ENCODE measurements around the gene SLC50A1. TPM values are rescaled to one million over a fixed set of nuclear protein-coding genes. Genes with fewer than 3 reads are reported as not detected.

Gene SLC50A1
- total RNA-seq, 3 donors from 2014 or later: 38.7 to 95.8 (median 66.4) TPM

GRCh38 chr1:155124503-155125463, 10.9 kb upstream of the SLC50A1 start:
- DNase-seq (peak; percentile 66 to 75 (median 67)), ATAC-seq (no peak)
- intact Hi-C loops (cut with DNase I, micrococcal nuclease): no loop called here
- H3K9me3 ChIP-seq: no peaks in the 10 kb centered on the region
- no peaks in the 10 kb centered on the region for H3K36me3 ChIP-seq (ENCODE audit: low read depth)
- no peak overlapping the region for H3K4me3 ChIP-seq
- no peak for TF ChIP-seq CTCF (IDR thresholded peaks at IDR 0.05)
- H3K4me1 ChIP-seq (ENCODE audit: low read depth): peaks cover 28% of the 10 kb centered on the region

GRCh38 chr1:155125511-155125945, 10.1 kb upstream of the SLC50A1 start:
- intact Hi-C loops (cut with DNase I, micrococcal nuclease): no loop called here
- no peak overlapping the region for H3K4me3 ChIP-seq
- no peaks in the 10 kb centered on the region for H3K36me3 ChIP-seq (ENCODE audit: low read depth)
- H3K4me1 ChIP-seq (ENCODE audit: low read depth): peaks cover 25% of the 10 kb centered on the region
- no peak for TF ChIP-seq CTCF (IDR thresholded peaks at IDR 0.05)
- ATAC-seq (no peak), DNase-seq (peak in 2 of 3 donors; percentile 62)
- H3K9me3 ChIP-seq: no peaks in the 10 kb centered on the region

GRCh38 chr1:155125946-155126555, 9.6 kb upstream of the SLC50A1 start:
- H3K4me3 ChIP-seq: no peak overlapping the region
- no peak for TF ChIP-seq CTCF (IDR thresholded peaks at IDR 0.05)
- intact Hi-C loops (cut with DNase I, micrococcal nuclease): no loop called here
- no peaks in the 10 kb centered on the region for H3K9me3 ChIP-seq
- H3K4me1 ChIP-seq (ENCODE audit: low read depth): peaks cover 28% of the 10 kb centered on the region
- DNase-seq (peak; percentile 92 to 95 (median 95)), ATAC-seq (peak; percentile 68)
- no peaks in the 10 kb centered on the region for H3K36me3 ChIP-seq (ENCODE audit: low read depth)

GRCh38 chr1:155126556-155127104, 9.0 kb upstream of the SLC50A1 start:
- Histone ChIP-seq H3K9me3 (no peaks in the 10 kb centered on the region), H3K4me3 (peak overlapping the region; percentile 9), H3K4me1 (ENCODE audit: low read depth) (peaks cover 28% of the 10 kb centered on the region), H3K36me3 (ENCODE audit: low read depth) (no peaks in the 10 kb centered on the region)
- peak; percentile 3 for ATAC-seq
- peak; percentile 64 to 75 (median 73) for DNase-seq
- no peak for TF ChIP-seq CTCF (IDR thresholded peaks at IDR 0.05)
- intact Hi-C loops (cut with DNase I, micrococcal nuclease): no loop called here

- TF ChIP-seq CTCF (IDR thresholded peaks at IDR 0.05): no peak
- intact Hi-C loops (cut with DNase I, micrococcal nuclease): no loop called here
- Histone ChIP-seq H3K36me3 (ENCODE audit: low read depth) (no peaks in the 10 kb centered on the region), H3K9me3 (no peaks in the 10 kb centered on the region), H3K4me3 (peak within 1 kb of the TSS; percentile 63), H3K4me1 (ENCODE audit: low read depth) (peaks cover 28% of the 10 kb centered on the region)
- ATAC-seq (peak; percentile 61), DNase-seq (peak; percentile 88 to 90 (median 88))
Measured at GRCh38 chr1:155127105-155127966, 8.3 kb upstream of the SLC50A1 start, which contains the start of gene EFNA1. Gene EFNA1, plus strand, starts transcription at chr1:155127876. Its CDS starts 102 bp downstream, at chr1:155127978.
